ENCODE data around the gene USP19.

- TF ChIP-seq EP300 (IDR thresholded peaks at IDR 0.05; ENCODE audit: borderline replicate concordance in 1 of 2, low read depth in 2 of 2, low read length in 2 of 2) (peak in 1 of 2 experiments; percentile 44; a peak in 1 of 3 replicates), CTCF (IDR thresholded peaks at IDR 0.05; ENCODE audit: control extremely low read depth in 1 of 3, insufficient read depth in 1 of 3, low read depth in 1 of 3, low read length in 3 of 3) (no peak), POLR2AphosphoS5 (IDR thresholded peaks at IDR 0.05; ENCODE audit: low read depth, low read length) (peak; percentile 52), POLR2A (IDR thresholded peaks at IDR 0.05; ENCODE audit: control extremely low read depth in 1 of 2, low read depth in 2 of 2, low read length in 2 of 2) (peak; percentile 74 to 91), KDM1A (IDR thresholded peaks at IDR 0.05; ENCODE audit: borderline replicate concordance, low read length) (no peak), MAX (IDR thresholded peaks at IDR 0.05) (peak; percentile 72), GABPA (IDR thresholded peaks at IDR 0.05; ENCODE audit: borderline replicate concordance, insufficient read depth, low read length) (no peak; the same call in 1 of the 2 replicates), TEAD4 (IDR thresholded peaks at IDR 0.05; ENCODE audit: low read depth, low read length) (0 out of 2 replicates have a peak, but pooled peaks have one; percentile 16), SP1 (IDR thresholded peaks at IDR 0.05; ENCODE audit: low read depth, low read length) (peak; percentile 74; the same call in 1 of the 2 replicates), ATF2 (IDR thresholded peaks at IDR 0.05; ENCODE audit: low read length) (no peak)
Observed at GRCh38 chr3:49104427-49105291, 16.0 kb downstream of the USP19 start, which contains the start of gene QARS1.
